Medulla oblongata (tissue), 1 donor: ENCODE results near the gene RFXAP.

Source experiments
- DNase-seq: peaks from one replicate; pipeline ENCODE4 v3.0.0-alpha.2; 2015; ENCODE audit errors: extremely low spot score

The RFXAP gene

GRCh38 chr13:36817996-36818803, 822 bp upstream of the RFXAP start:
- DNase-seq, result peak; percentile 30

GRCh38 chr13:36819739-36820090, 693 bp downstream of the RFXAP start:
- DNase-seq, result peak; percentile 8

GRCh38 chr13:36820222-36820621, 1.2 kb downstream of the RFXAP start:
- no peak for DNase-seq

- no peak for DNase-seq
Measured at GRCh38 chr13:36822785-36823184, 3.8 kb downstream of the RFXAP start.

GRCh38 chr13:36829753-36830152, 10.7 kb downstream of the RFXAP start:
- DNase-seq, result no peak

GRCh38 chr13:36831291-36831690, 12.3 kb downstream of the RFXAP start:
- DNase-seq, result no peak

- no peak for DNase-seq
Measured at GRCh38 chr13:36834299-36834698, 15.3 kb downstream of the RFXAP start.

GRCh38 chr13:36837354-36838092, 18.5 kb downstream of the RFXAP start:
- no peak for DNase-seq

- no peak for DNase-seq
Measured at GRCh38 chr13:36839281-36839680, 20.3 kb downstream of the RFXAP start.

- no peak for DNase-seq
Measured at GRCh38 chr13:36839981-36840380, 21.0 kb downstream of the RFXAP start.

- DNase-seq, result no peak
Measured at GRCh38 chr13:36840718-36841250, 21.8 kb downstream of the RFXAP start.

- no peak for DNase-seq
Measured at GRCh38 chr13:36841391-36841790, 22.4 kb downstream of the RFXAP start.

GRCh38 chr13:36847606-36848005, 28.6 kb downstream of the RFXAP start:
- no peak for DNase-seq

- no peak for DNase-seq
Measured at GRCh38 chr13:36848199-36848982, 29.4 kb downstream of the RFXAP start.

- DNase-seq, result no peak
Measured at GRCh38 chr13:36850790-36851438, 31.9 kb downstream of the RFXAP start.

GRCh38 chr13:36857253-36857652, 38.2 kb downstream of the RFXAP start:
- no peak for DNase-seq

- DNase-seq, result peak; percentile 63
Measured at GRCh38 chr13:36858290-36858689, 39.3 kb downstream of the RFXAP start.

GRCh38 chr13:36859259-36859658, 40.2 kb downstream of the RFXAP start:
- DNase-seq, result no peak

GRCh38 chr13:36862002-36862685, 43.1 kb downstream of the RFXAP start:
- DNase-seq, result no peak

- DNase-seq, result no peak
Measured at GRCh38 chr13:36862722-36863121, 43.7 kb downstream of the RFXAP start.

GRCh38 chr13:36865265-36865664, 46.2 kb downstream of the RFXAP start:
- no peak for DNase-seq
